ENCODE measurements around the gene RSL1D1. TPM values are rescaled to one million over a fixed set of nuclear protein-coding genes. Genes with fewer than 3 reads are reported as not detected.
"Not testable (repeated sequence)": the region's sequence is repeated elsewhere in the genome, so short reads cannot be mapped to it uniquely, and the experiment has no call there.

RSL1D1 gene
- total RNA-seq, 2 donors from 2014 or later: 148 to 162 TPM

GRCh38 chr16:11824362-11824761 is 27.0 kb downstream of the RSL1D1 start:
- Mint-ChIP-seq H3K36me3 (ENCODE audit: low read depth) (no peaks in the 10 kb centered on the region), H3K27ac (no peak overlapping the region), H3K4me1 (no peaks in the 10 kb centered on the region), H3K9me3 (no peaks in the 10 kb centered on the region), H3K4me3 (no peak overlapping the region), H3K27me3 (ENCODE audit: insufficient read depth) (peaks cover 4% of the 10 kb centered on the region)
- TF ChIP-seq, protein P1, sequence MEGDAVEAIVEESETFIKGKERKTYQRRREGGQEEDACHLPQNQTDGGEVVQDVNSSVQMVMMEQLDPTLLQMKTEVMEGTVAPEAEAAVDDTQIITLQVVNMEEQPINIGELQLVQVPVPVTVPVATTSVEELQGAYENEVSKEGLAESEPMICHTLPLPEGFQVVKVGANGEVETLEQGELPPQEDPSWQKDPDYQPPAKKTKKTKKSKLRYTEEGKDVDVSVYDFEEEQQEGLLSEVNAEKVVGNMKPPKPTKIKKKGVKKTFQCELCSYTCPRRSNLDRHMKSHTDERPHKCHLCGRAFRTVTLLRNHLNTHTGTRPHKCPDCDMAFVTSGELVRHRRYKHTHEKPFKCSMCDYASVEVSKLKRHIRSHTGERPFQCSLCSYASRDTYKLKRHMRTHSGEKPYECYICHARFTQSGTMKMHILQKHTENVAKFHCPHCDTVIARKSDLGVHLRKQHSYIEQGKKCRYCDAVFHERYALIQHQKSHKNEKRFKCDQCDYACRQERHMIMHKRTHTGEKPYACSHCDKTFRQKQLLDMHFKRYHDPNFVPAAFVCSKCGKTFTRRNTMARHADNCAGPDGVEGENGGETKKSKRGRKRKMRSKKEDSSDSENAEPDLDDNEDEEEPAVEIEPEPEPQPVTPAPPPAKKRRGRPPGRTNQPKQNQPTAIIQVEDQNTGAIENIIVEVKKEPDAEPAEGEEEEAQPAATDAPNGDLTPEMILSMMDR (conservative IDR thresholded peaks at IDR 0.05): no peak
- Histone ChIP-seq H3K27ac (ENCODE audit: low read depth, low read length) (no peak overlapping the region), H3K27me3 (ENCODE audit: control insufficient read depth, insufficient read depth, low read length, poor library complexity, severe bottlenecking) (peaks cover 33% of the 10 kb centered on the region), H3K9ac (ENCODE audit: extremely low read depth, low read length, poor library complexity, severe bottlenecking) (no peak overlapping the region), H3K4me3 (ENCODE audit: low read length) (no peak overlapping the region), H3K4me1 (ENCODE audit: control insufficient read depth, insufficient read depth, low read length) (no peaks in the 10 kb centered on the region), H3K9me3 (ENCODE audit: control insufficient read depth, low read length) (no peaks in the 10 kb centered on the region), H3K36me3 (ENCODE audit: control insufficient read depth, insufficient read depth, low read length) (no peaks in the 10 kb centered on the region)
- 92 to 95% methylated on average over 4 to 5 of the region's 5 CpGs for WGBS, 2 experiments (ENCODE audit: insufficient coverage in 1 of 2, insufficient read length in 1 of 2)
- DNase-seq: no peak

DNA sequence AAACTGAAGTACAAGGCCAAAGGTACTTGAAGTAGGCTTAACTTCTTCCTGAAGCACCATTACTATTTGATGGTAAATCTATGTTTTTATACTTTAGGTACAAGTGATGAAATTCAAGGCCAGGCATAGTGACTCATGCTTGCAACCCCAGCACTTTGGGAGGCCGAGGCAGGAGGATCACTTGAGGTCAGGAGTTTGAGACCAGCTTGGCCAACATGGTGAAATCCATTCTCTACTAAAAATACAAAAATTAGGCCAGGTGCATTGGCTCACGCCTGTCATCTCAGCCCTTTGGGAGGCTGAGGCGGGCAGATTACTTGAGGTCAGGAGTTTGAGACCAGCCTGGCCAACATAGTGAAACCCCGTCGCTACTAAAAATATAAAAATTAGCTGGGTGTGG is 27.7 kb downstream of the RSL1D1 start:
- not testable (repeated sequence) for H3K36me3 ChIP-seq (ENCODE audit: control insufficient read depth, insufficient read depth, low read length); H3K4me3 ChIP-seq (ENCODE audit: low read length); H3K9me3 ChIP-seq (ENCODE audit: control insufficient read depth, low read length); H3K27ac Mint-ChIP-seq; H3K27me3 Mint-ChIP-seq (ENCODE audit: insufficient read depth); H3K9ac ChIP-seq (ENCODE audit: extremely low read depth, low read length, poor library complexity, severe bottlenecking); H3K4me1 Mint-ChIP-seq; H3K36me3 Mint-ChIP-seq (ENCODE audit: low read depth); H3K27ac ChIP-seq (ENCODE audit: low read depth, low read length); H3K4me3 Mint-ChIP-seq; H3K9me3 Mint-ChIP-seq; DNase-seq; H3K4me1 ChIP-seq (ENCODE audit: control insufficient read depth, insufficient read depth, low read length)
- peaks cover 29% of the 10 kb centered on the region for H3K27me3 ChIP-seq (ENCODE audit: control insufficient read depth, insufficient read depth, low read length, poor library complexity, severe bottlenecking)
- 92 to 98% methylated on average over 4 to 5 of the region's 5 CpGs for WGBS, 2 experiments (ENCODE audit: insufficient coverage in 1 of 2, insufficient read length in 1 of 2)

DNA sequence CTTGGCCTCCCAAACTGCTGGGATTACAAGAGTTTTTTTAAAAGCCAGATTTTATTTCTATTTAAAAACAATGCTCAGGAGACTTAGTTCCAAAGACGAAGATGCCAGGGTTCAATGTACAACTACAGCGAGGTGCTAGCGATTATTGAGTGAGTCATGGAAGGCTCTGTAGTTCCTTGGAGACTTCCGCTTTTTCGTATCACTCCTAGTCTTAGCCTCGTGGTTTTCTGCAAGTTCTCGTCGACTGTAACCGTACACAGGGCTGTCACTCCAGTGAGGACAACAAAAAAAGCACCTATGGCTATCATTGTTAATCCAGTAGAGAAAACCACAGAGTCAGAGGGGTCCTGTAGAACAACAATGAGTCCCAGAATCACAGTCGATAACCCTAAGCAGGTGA is 31.5 kb downstream of the RSL1D1 start:
- peaks cover 9% of the 10 kb centered on the region for H3K27me3 ChIP-seq (ENCODE audit: control insufficient read depth, insufficient read depth, low read length, poor library complexity, severe bottlenecking)
- H3K27ac Mint-ChIP-seq: no peak overlapping the region
- no peak overlapping the region for H3K9ac ChIP-seq (ENCODE audit: extremely low read depth, low read length, poor library complexity, severe bottlenecking)
- TF ChIP-seq, protein P1 (conservative IDR thresholded peaks at IDR 0.05): no peak
- H3K36me3 ChIP-seq (ENCODE audit: control insufficient read depth, insufficient read depth, low read length): no peaks in the 10 kb centered on the region
- no peak for DNase-seq
- no peaks in the 10 kb centered on the region for H3K4me1 ChIP-seq (ENCODE audit: control insufficient read depth, insufficient read depth, low read length)
- H3K4me3 ChIP-seq (ENCODE audit: low read length): no peak overlapping the region
- no peak overlapping the region for H3K4me3 Mint-ChIP-seq
- peaks cover 2% of the 10 kb centered on the region for H3K27me3 Mint-ChIP-seq (ENCODE audit: insufficient read depth)
- no peaks in the 10 kb centered on the region for H3K9me3 Mint-ChIP-seq
- no peaks in the 10 kb centered on the region for H3K36me3 Mint-ChIP-seq (ENCODE audit: low read depth)
- H3K4me1 Mint-ChIP-seq: no peaks in the 10 kb centered on the region
- no peak overlapping the region for H3K27ac ChIP-seq (ENCODE audit: low read depth, low read length)
- WGBS, 2 experiments (ENCODE audit: insufficient coverage in 1 of 2, insufficient read length in 1 of 2): 92 to 94% methylated on average over 10 of the region's 10 CpGs
- H3K9me3 ChIP-seq (ENCODE audit: control insufficient read depth, low read length): no peaks in the 10 kb centered on the region

DNA sequence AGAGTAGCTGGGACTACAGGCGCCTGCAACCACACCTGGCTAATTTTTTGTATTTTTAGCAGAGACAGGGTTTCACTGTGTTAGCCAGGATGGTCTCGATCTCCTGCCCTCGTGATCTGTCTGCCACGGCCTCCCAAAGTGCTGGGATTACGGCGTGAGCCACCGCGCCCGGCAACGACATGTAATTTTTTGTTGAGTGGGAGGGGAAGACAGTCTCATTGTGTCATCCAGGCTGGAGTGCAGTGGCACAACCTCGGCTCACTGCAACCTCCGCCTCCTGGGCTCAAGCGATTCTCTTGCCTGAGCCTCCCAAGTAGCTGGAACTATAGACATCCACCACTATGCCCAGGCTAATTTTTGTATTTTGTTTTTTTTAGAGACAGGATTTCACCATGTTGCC is 32.4 kb downstream of the RSL1D1 start:
- H3K4me1 Mint-ChIP-seq; H3K36me3 ChIP-seq (ENCODE audit: control insufficient read depth, insufficient read depth, low read length); H3K36me3 Mint-ChIP-seq (ENCODE audit: low read depth); H3K9me3 ChIP-seq (ENCODE audit: control insufficient read depth, low read length); H3K27ac Mint-ChIP-seq; H3K27me3 Mint-ChIP-seq (ENCODE audit: insufficient read depth); H3K27ac ChIP-seq (ENCODE audit: low read depth, low read length); H3K27me3 ChIP-seq (ENCODE audit: control insufficient read depth, insufficient read depth, low read length, poor library complexity, severe bottlenecking); H3K4me3 ChIP-seq (ENCODE audit: low read length); H3K4me1 ChIP-seq (ENCODE audit: control insufficient read depth, insufficient read depth, low read length); DNase-seq; H3K9me3 Mint-ChIP-seq; H3K9ac ChIP-seq (ENCODE audit: extremely low read depth, low read length, poor library complexity, severe bottlenecking); H3K4me3 Mint-ChIP-seq: not testable (repeated sequence)
- WGBS, 2 experiments (ENCODE audit: insufficient coverage in 1 of 2, insufficient read length in 1 of 2): 92 to 94% methylated on average over 11 to 13 of the region's 13 CpGs

Measured in endodermal cell (in vitro differentiated cells).